HT1080 (cell line): Measurements from ENCODE around the gene PRELP. TPM values are rescaled to one million over a fixed set of nuclear protein-coding genes. Genes with fewer than 3 reads are reported as not detected.
A peak's percentile ranks its signal among the peaks of the same experiment; 100 is the strongest.

Source experiments
- DNase-seq: peaks from one replicate; pipeline ENCODE4 v3.0.0-alpha.2; 2015; ENCODE audit warnings: low read depth
- total RNA-seq: library from RNA; depleted of rRNA; stranded (reverse); fragments of >200 nt; shearing (Covaris generic); gene quantifications from 2 replicates; pipeline ENCODE4 v1.2.3, GENCODE V29; 2014

PRELP gene
- total RNA-seq, 1 experiment from 2014 or later, result 0.05 TPM

- no peak for DNase-seq
Measured at GRCh38 chr1:203453616-203454015, 22.0 kb upstream of the PRELP start.

- DNase-seq, result peak; percentile 33
Measured at GRCh38 chr1:203454986-203455471, 20.6 kb upstream of the PRELP start.

GRCh38 chr1:203455706-203456105, 19.9 kb upstream of the PRELP start:
- DNase-seq, result no peak

GRCh38 chr1:203456577-203456976, 19.0 kb upstream of the PRELP start:
- DNase-seq, result no peak

- no peak for DNase-seq
Measured at GRCh38 chr1:203458078-203458477, 17.5 kb upstream of the PRELP start.

- no peak for DNase-seq
Measured at GRCh38 chr1:203459671-203460201, 15.9 kb upstream of the PRELP start.

- DNase-seq, result no peak
Measured at GRCh38 chr1:203461717-203462116, 13.9 kb upstream of the PRELP start.

GRCh38 chr1:203462143-203462542, 13.5 kb upstream of the PRELP start:
- no peak for DNase-seq

- DNase-seq, result peak; percentile 71
Measured at GRCh38 chr1:203462878-203463277, 12.7 kb upstream of the PRELP start.

- DNase-seq, result no peak
Measured at GRCh38 chr1:203463469-203464062, 12.0 kb upstream of the PRELP start.

- DNase-seq, result no peak
Measured at GRCh38 chr1:203464226-203464625, 11.4 kb upstream of the PRELP start.

GRCh38 chr1:203464743-203465142, 10.9 kb upstream of the PRELP start:
- no peak for DNase-seq

- DNase-seq, result no peak
Measured at GRCh38 chr1:203465146-203465798, 10.3 kb upstream of the PRELP start.

GRCh38 chr1:203465948-203466347, 9.7 kb upstream of the PRELP start:
- no peak for DNase-seq

GRCh38 chr1:203466906-203467549, 8.6 kb upstream of the PRELP start:
- DNase-seq, result peak; percentile 21

GRCh38 chr1:203467550-203467921, 8.1 kb upstream of the PRELP start:
- no peak for DNase-seq

- DNase-seq, result no peak
Measured at GRCh38 chr1:203468326-203468725, 7.3 kb upstream of the PRELP start.

GRCh38 chr1:203470240-203470639, 5.4 kb upstream of the PRELP start:
- DNase-seq, result no peak

- DNase-seq, result no peak
Measured at GRCh38 chr1:203471841-203472240, 3.8 kb upstream of the PRELP start.

GRCh38 chr1:203473281-203473680, 2.3 kb upstream of the PRELP start:
- no peak for DNase-seq

- no peak for DNase-seq
Measured at GRCh38 chr1:203473781-203474305, 1.8 kb upstream of the PRELP start.

- DNase-seq, result no peak
Measured at GRCh38 chr1:203476216-203476814, 709 bp downstream of the PRELP start.
